ENCODE data around the gene PARVB.

The PARVB gene

GRCh38 chr22:43991316-43992020, 32.6 kb upstream of the PARVB start:
- no peak overlapping the region for H3K4me3 ChIP-seq (ENCODE audit: low read depth, low read length)
- no peak for TF ChIP-seq POLR2A (IDR thresholded peaks at IDR 0.05; ENCODE audit: extremely low read depth, insufficient read length)
- DNase-seq (ENCODE audit: low read depth): no peak

GRCh38 chr22:43992331-43992821, 31.7 kb upstream of the PARVB start:
- TF ChIP-seq MAX (IDR thresholded peaks at IDR 0.05; ENCODE audit: low read depth, low read length): no peak
- no peak for TF ChIP-seq CTCF (IDR thresholded peaks at IDR 0.05; ENCODE audit: low read depth, low read length)
- no peak for TF ChIP-seq POLR2A (IDR thresholded peaks at IDR 0.05; ENCODE audit: extremely low read depth, insufficient read length)
- no peak for TF ChIP-seq MYC (IDR thresholded peaks at IDR 0.05; ENCODE audit: low read depth, low read length)
- H3K4me3 ChIP-seq (ENCODE audit: low read depth, low read length): no peak overlapping the region
- no peak for DNase-seq (ENCODE audit: low read depth)

GRCh38 chr22:43993072-43993760, 30.9 kb upstream of the PARVB start:
- DNase-seq (ENCODE audit: low read depth): peak; percentile 65
- H3K4me3 ChIP-seq (ENCODE audit: low read depth, low read length): no peak overlapping the region
- TF ChIP-seq MAX (IDR thresholded peaks at IDR 0.05; ENCODE audit: low read depth, low read length) (no peak), CTCF (IDR thresholded peaks at IDR 0.05; ENCODE audit: low read depth, low read length) (peak; percentile 88), MYC (IDR thresholded peaks at IDR 0.05; ENCODE audit: low read depth, low read length) (no peak)

GRCh38 chr22:43994006-43994405, 30.1 kb upstream of the PARVB start:
- no peak for DNase-seq (ENCODE audit: low read depth)
- no peak overlapping the region for H3K4me3 ChIP-seq (ENCODE audit: low read depth, low read length)
- TF ChIP-seq POLR2A (IDR thresholded peaks at IDR 0.05; ENCODE audit: extremely low read depth, insufficient read length): no peak
- no peak for TF ChIP-seq MAX (IDR thresholded peaks at IDR 0.05; ENCODE audit: low read depth, low read length)
- TF ChIP-seq MYC (IDR thresholded peaks at IDR 0.05; ENCODE audit: low read depth, low read length): no peak
- no peak for TF ChIP-seq CTCF (IDR thresholded peaks at IDR 0.05; ENCODE audit: low read depth, low read length)

- DNase-seq (ENCODE audit: low read depth): no peak
- no peak overlapping the region for H3K4me3 ChIP-seq (ENCODE audit: low read depth, low read length)
- TF ChIP-seq CTCF (IDR thresholded peaks at IDR 0.05; ENCODE audit: low read depth, low read length) (no peak), POLR2A (IDR thresholded peaks at IDR 0.05; ENCODE audit: extremely low read depth, insufficient read length) (no peak), MYC (IDR thresholded peaks at IDR 0.05; ENCODE audit: low read depth, low read length) (no peak), MAX (IDR thresholded peaks at IDR 0.05; ENCODE audit: low read depth, low read length) (no peak)
Measured at GRCh38 chr22:43994416-43994815, 29.7 kb upstream of the PARVB start.

GRCh38 chr22:43995057-43995685, 28.9 kb upstream of the PARVB start:
- H3K4me3 ChIP-seq (ENCODE audit: low read depth, low read length): no peak overlapping the region
- no peak for DNase-seq (ENCODE audit: low read depth)
- TF ChIP-seq CTCF (IDR thresholded peaks at IDR 0.05; ENCODE audit: low read depth, low read length) (no peak), MYC (IDR thresholded peaks at IDR 0.05; ENCODE audit: low read depth, low read length) (no peak), MAX (IDR thresholded peaks at IDR 0.05; ENCODE audit: low read depth, low read length) (no peak)
